IMR-90 (cell line): Measurements from ENCODE around the gene GSG1L. TPM values are rescaled to one million over a fixed set of nuclear protein-coding genes. Genes with fewer than 3 reads are reported as not detected.
A peak's percentile ranks its signal among the peaks of the same experiment; 100 is the strongest.

Source experiments
- ATAC-seq: fragments of 200-7000 bp; cut with Tn5 transposase; 2 replicates; pipeline ENCODE4 v1.9.1; 2020; ENCODE audit warnings: low read depth, mild to moderate bottlenecking, moderate library complexity
- BruUV-seq: library from RNA; stranded (reverse); fragments of 400-500 nt; replicated peaks from 2 replicates; lab custom pipeline; 2021; lab: Mats Ljungman, UMichigan
- CTCF ChIA-PET: fragments of 300-600 bp; formaldehyde crosslinking; extraction: SDS; loops from one replicate; lab custom pipeline; 2021; ENCODE audit warnings: antibody characterized with exemption; lab: Yijun Ruan, JAX
- POLR2A ChIA-PET: fragments of 300-600 bp; sonication (Branson Sonifier 250); formaldehyde crosslinking; loops from one replicate; lab custom pipeline; 2022; ENCODE audit warnings: antibody characterized with exemption; ENCODE audit not compliant: unreplicated experiment; lab: Charles Lee
- DNase-seq: peaks from one replicate; pipeline ENCODE4 v3.0.0; 2013
- H2AFZ ChIP-seq: replicated peaks from 2 replicates; pipeline ENCODE3; 2013; ENCODE audit warnings: low read length, mild to moderate bottlenecking; ENCODE audit not compliant: poor library complexity
- H2AK5ac ChIP-seq: 2 replicates; pipeline ENCODE4 v1.6.1; 2013; ENCODE audit warnings: low read depth, low read length, inconsistent platforms
- H2AK9ac ChIP-seq: replicated peaks from 2 replicates; pipeline ENCODE3; 2013; ENCODE audit warnings: mild to moderate bottlenecking, low read depth, low read length, moderate library complexity; ENCODE audit not compliant: poor library complexity
- H2BK120ac ChIP-seq: 2 replicates; pipeline ENCODE4 v1.6.1; 2013; ENCODE audit warnings: low read depth, low read length, inconsistent platforms
- H2BK15ac ChIP-seq: 3 replicates; pipeline ENCODE4 v1.6.1; 2013; ENCODE audit warnings: low read depth, low read length, inconsistent platforms
- H2BK20ac ChIP-seq: 2 replicates; pipeline ENCODE4 v1.6.1; 2013; ENCODE audit warnings: low read depth, mild to moderate bottlenecking, inconsistent platforms, low read length, moderate library complexity
- H2BK5ac ChIP-seq: 2 replicates; pipeline ENCODE4 v1.6.1; 2013; ENCODE audit warnings: mild to moderate bottlenecking, low read depth, low read length, inconsistent platforms; ENCODE audit not compliant: poor library complexity, severe bottlenecking
- H3K14ac ChIP-seq: replicated peaks from 2 replicates; pipeline ENCODE4 v1.6.1; 2013; ENCODE audit warnings: low read depth, low read length, inconsistent platforms
- H3K18ac ChIP-seq: 2 replicates; pipeline ENCODE4 v1.6.1; 2013; ENCODE audit warnings: low read depth, low read length, control low read depth
- H3K23ac ChIP-seq: 2 replicates; pipeline ENCODE4 v1.6.1; 2013; ENCODE audit warnings: low read depth, low read length, inconsistent platforms
- H3K27ac ChIP-seq: 2 replicates; pipeline ENCODE4 v1.5.1; 2013; ENCODE audit warnings: mild to moderate bottlenecking, control low read depth, low read length; ENCODE audit not compliant: insufficient read depth
- H3K27me3 ChIP-seq: 2 replicates; pipeline ENCODE4 v1.6.1; 2013; ENCODE audit warnings: low read length; ENCODE audit not compliant: control insufficient read depth, insufficient read depth
- H3K36me3 ChIP-seq: 2 replicates; pipeline ENCODE4 v1.6.1; 2013; ENCODE audit warnings: low read length, mixed read lengths; ENCODE audit not compliant: control insufficient read depth, insufficient read depth
- H3K4ac ChIP-seq: 2 replicates; pipeline ENCODE4 v1.6.1; 2013; ENCODE audit warnings: low read depth, low read length, inconsistent platforms
- H3K4me1 ChIP-seq: 2 replicates; pipeline ENCODE4 v1.6.1; 2013; ENCODE audit warnings: low read length, mixed read lengths; ENCODE audit not compliant: control insufficient read depth, insufficient read depth
- H3K4me2 ChIP-seq: 2 replicates; pipeline ENCODE4 v1.6.1; 2013; ENCODE audit warnings: low read depth, mild to moderate bottlenecking, control low read depth, low read length, moderate library complexity
- H3K4me3 ChIP-seq: 2 replicates; pipeline ENCODE4 v1.5.1; 2013; ENCODE audit warnings: low read depth, mild to moderate bottlenecking, control low read depth, low read length, moderate library complexity; ENCODE audit not compliant: insufficient read depth
- H3K56ac ChIP-seq: 2 replicates; pipeline ENCODE4 v1.6.1; 2013; ENCODE audit warnings: low read length, inconsistent platforms; ENCODE audit not compliant: insufficient read depth; ENCODE audit errors: extremely low read depth
- H3K79me1 ChIP-seq, 2 experiments: 2 replicates each; pipeline ENCODE4 v1.6.1; 2013; ENCODE audit warnings: low read length in 2 of 2, inconsistent platforms in 1 of 2, low read depth in 1 of 2
- H3K9ac ChIP-seq: 2 replicates; pipeline ENCODE4 v1.6.1; 2013; ENCODE audit warnings: low read depth, low read length, control low read depth
- H3K9me1 ChIP-seq: 2 replicates; pipeline ENCODE4 v1.6.1; 2013; ENCODE audit warnings: low read length, inconsistent platforms; ENCODE audit not compliant: insufficient read depth
- H3K9me3 ChIP-seq: 2 replicates; pipeline ENCODE4 v1.6.1; 2013; ENCODE audit warnings: low read length; ENCODE audit not compliant: control insufficient read depth, insufficient read depth
- H4K20me1 ChIP-seq: 2 replicates; pipeline ENCODE4 v1.6.1; 2013; ENCODE audit warnings: low read length, inconsistent platforms; ENCODE audit not compliant: insufficient read depth
- H4K5ac ChIP-seq: 2 replicates; pipeline ENCODE4 v1.6.1; 2013; ENCODE audit warnings: mild to moderate bottlenecking, low read depth, low read length, control low read depth
- H4K8ac ChIP-seq, 2 experiments: 2 replicates each; pipeline ENCODE4 v1.6.1; 2013; ENCODE audit warnings: low read depth in 2 of 2, low read length in 2 of 2, control low read depth in 1 of 2, inconsistent platforms in 1 of 2
- H4K91ac ChIP-seq: 2 replicates; pipeline ENCODE4 v1.6.1; 2013; ENCODE audit warnings: low read depth, low read length, inconsistent platforms; ENCODE audit not compliant: insufficient read depth
- NFE2L2 ChIP-seq: fragments of 150-350 bp; IDR thresholded peaks from 2 replicates; pipeline ENCODE4 v1.6.1; 2016; ENCODE audit warnings: low read depth, mild to moderate bottlenecking, low read length
- POLR2A ChIP-seq: IDR thresholded peaks from 2 replicates; pipeline ENCODE4 v1.6.1; 2012; ENCODE audit warnings: mild to moderate bottlenecking, low read depth, low read length
- WGBS, 2 experiments: methylation state at CpG; one replicate each; pipeline versions ENCODE4 v1.1.5 to v1.1.7; 2013; ENCODE audit warnings: missing lambda C conversion rate in 2 of 2; ENCODE audit not compliant: insufficient read length in 1 of 2; ENCODE audit errors: extremely low coverage in 2 of 2; 5-methylcytosine and 5-hydroxymethylcytosine counted together
- dilution Hi-C: fragments of 300-500 bp; cut with HindIII; formaldehyde crosslinking; loops from one replicate; pipeline ENCODE4 v1.14.3; 2018; ENCODE audit warnings: low sequenced_read_pairs; ENCODE audit not compliant: unreplicated experiment
- in situ Hi-C: fragments of 300-500 bp; cut with MboI; formaldehyde crosslinking; loops from 3 replicates; pipeline ENCODE4 v1.14.3; 2019; ENCODE audit warnings: low sequenced_read_pairs, inconsistent platforms, mixed read lengths
- intact Hi-C: fragments of 100-400 bp; cut with micrococcal nuclease; formaldehyde crosslinking; loops from 2 replicates; pipeline ENCODE4 v1.10.0; 2022
- polyA plus RNA-seq, 3 experiments: library from polyadenylated mRNA; depleted of rRNA; stranded (reverse); fragments of >200 nt; gene quantifications; 2 replicates each; pipeline ENCODE4 v1.2.3, GENCODE V29; 2012; ENCODE audit warnings: low replicate concordance in 1 of 3
- total RNA-seq: library from RNA; depleted of rRNA; stranded (reverse); fragments of >200 nt; gene quantifications from 2 replicates; pipeline ENCODE4 v1.2.3, GENCODE V29; 2012

GSG1L gene
- total and polyA plus RNA-seq, 2 of the 4 experiments (the other 2 are of a cell fraction): not detected

DNA sequence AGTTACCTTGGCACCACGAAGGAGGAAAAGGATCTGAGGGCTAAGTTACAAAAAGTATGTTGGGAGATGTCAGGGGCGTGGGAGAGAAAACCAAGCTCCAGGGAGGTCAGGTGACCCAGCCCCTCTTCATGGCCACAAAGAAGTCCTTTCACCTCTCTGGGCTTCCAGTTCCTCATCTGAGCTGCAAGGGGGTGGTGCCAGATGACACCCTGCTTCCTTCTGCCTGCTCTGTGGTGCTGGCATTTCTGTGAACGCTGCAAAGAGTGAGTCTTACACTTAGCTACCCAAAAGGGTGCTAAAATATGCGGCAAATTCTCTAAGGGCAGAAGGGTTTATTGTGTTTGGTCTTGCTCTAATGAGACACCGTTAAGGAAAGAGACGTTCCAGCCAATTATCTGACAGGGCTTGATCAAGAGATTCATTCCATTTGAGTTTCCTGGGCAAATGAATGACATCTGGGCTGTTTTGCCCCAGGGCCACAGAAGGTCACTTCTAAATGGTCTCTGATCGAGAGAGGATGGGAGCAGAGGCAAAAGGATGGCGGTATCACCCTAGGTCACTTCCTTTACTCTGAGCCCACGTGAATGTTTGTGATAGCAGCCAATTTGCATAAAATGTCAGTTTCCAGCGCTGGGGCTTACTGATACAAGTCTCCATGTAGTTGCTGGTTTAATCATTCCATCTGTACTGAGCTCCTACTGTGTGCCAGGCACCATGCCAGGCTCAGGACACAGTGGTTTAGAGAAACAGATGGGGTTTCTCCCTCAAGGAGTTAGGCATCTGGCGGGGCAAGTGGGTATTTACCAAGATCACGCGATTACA lies 303.3 kb downstream of the GSG1L start:
- Histone ChIP-seq H3K4me3 (no peak overlapping the region), H3K23ac (no peak overlapping the region), H3K79me1 (no peaks in the 10 kb centered on the region), H2BK20ac (no peak overlapping the region), H4K8ac (peak overlapping the region in 1 of 2 experiments; percentile 43; a peak in 1 of 4 replicates), H2AK9ac (no peak overlapping the region), H3K36me3 (peaks cover 18% of the 10 kb centered on the region), H3K27ac (no peak overlapping the region), H4K5ac (no peak overlapping the region), H2BK120ac (0 out of 2 replicates have a peak overlapping the region, but pooled peaks have one; percentile 53), H3K18ac (no peak overlapping the region), H2BK15ac (no peak overlapping the region), H2AFZ (peak overlapping the region; percentile 74), H4K20me1 (0 out of 2 replicates have a peak, but pooled peaks cover 4% of the 10 kb centered on the region), H3K9ac (no peak overlapping the region), H4K91ac (no peak overlapping the region), H3K4ac (peak overlapping the region; percentile 36; the same call in 1 of the 2 replicates), H3K14ac (peak overlapping the region; percentile 61; the same call in 1 of the 2 replicates), H3K4me1 (peaks cover 6% of the 10 kb centered on the region), H3K27me3 (no peaks in the 10 kb centered on the region), H3K9me1 (peaks cover 9% of the 10 kb centered on the region), H3K9me3 (peaks cover 5% of the 10 kb centered on the region), H2AK5ac (0 out of 2 replicates have a peak overlapping the region, but pooled peaks have one; percentile 23), H3K56ac (no peak overlapping the region), H3K4me2 (no peak overlapping the region), H2BK5ac (no peak overlapping the region)
- ChIA-PET CTCF (no interaction called here), POLR2A (no interaction called here)
- WGBS, 2 experiments: 100% methylated on average over 3 of the region's 13 CpGs; no CpG with 5 or more reads in 1 of the 2 experiments
- dilution Hi-C loops: no loop called here
- in situ Hi-C loops: no loop called here
- DNase-seq: no peak
- no TSS peak for BruUV-seq
- no peak for ATAC-seq
- intact Hi-C loops: no loop called here
- TF ChIP-seq POLR2A (no peak), NFE2L2 (no peak)
